GM21786 (cell line): ENCODE data around the gene GLT6D1.
"Not testable (repeated sequence)": the region's sequence is repeated elsewhere in the genome, so short reads cannot be mapped to it uniquely, and the experiment has no call there.

ENCODE experiments used
- ATAC-seq: cut with Tn5 transposase; IDR thresholded peaks from one replicate; pipeline ENCODE4 v1.9.1; 2021; ENCODE audit not compliant: unreplicated experiment

The GLT6D1 gene

DNA sequence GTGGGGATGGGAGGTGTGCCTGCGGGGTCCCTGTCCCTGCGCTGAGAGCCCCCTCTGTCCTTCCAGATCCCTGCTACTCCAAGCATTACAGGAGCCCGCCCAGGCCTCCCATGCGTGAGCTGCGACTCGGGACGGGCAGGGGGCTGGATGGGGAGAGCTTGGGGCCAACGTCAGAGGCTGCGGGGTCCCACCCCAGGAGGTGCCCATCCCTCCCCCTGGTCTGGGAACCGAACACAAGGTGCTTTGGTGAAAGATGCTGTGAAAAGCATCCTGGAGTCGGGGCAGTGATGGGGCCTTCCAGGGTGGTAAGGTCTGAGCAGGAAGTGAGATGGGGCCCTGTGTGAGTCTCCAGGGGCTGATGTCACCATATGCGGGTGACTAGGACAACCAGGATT, 26.5 kb upstream of the GLT6D1 start:
- ATAC-seq: no peak

DNA sequence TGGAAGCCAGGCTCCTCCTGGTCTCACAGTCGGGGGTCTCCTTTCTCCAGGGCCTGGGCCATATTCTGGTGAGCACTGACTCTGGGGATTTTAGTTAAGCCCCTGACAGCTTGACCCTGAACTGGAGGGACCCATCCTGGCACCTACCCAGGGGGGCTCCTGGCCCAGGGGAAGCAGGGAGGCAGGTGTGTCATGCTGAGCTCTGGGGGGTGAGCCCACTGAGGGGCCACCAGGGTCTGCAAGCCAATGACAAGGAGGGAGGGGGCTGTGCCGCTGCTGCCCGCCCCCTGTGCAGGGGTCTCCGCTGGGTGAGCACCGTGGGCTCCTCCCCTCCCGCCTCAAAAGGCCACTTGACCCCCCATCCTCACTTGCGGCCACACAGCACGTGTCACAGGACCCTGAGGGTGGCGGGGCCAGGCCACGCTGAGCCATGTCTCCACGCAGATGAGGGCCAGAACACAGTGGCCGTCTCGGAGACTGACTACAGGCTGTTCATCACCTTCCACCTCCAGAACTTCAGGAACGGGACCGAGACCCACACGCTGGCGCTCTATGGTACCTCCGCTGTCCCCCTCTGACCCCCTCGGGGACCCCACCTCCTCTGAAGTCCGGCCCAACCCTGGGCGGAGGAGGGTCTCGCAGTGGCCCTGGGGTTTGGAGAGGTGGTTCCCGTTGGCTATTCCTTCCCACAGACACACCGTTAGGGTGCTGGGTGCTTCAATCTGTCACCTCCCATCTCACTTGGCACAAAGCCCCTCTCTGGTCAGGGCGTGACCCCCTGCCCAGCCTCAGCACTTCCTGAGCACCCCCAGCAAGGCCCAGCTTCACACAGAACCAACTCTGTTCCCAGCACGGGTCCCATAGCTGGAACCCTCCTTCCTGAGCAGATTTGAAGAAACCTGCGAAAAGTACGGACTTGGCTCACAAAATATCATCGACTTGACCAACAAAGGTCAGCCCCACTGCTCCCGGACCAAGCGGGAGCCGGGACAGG, 25.8 kb upstream of the GLT6D1 start:
- no peak for ATAC-seq

- no peak for ATAC-seq
Measured at GRCh38 chr9:135664266-135664665, 24.9 kb upstream of the GLT6D1 start.

GRCh38 chr9:135663857-135664256, 24.5 kb upstream of the GLT6D1 start:
- no peak for ATAC-seq

DNA sequence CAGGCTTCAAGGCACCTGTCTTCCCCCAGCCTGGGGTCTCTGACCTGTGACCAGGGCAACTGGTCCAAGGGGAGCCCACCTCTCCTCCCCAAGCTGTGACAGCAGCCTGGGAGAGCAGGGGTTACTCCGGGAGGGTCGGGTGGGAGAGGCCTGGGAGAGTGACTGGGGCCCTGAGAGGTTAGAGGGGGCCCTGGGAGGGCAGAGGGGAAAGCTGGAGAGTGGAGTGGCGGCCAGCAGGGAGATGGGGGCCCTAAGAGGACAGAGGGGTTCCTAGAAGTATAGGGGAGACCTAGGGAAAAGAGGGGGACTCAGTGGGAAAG, 24.1 kb upstream of the GLT6D1 start:
- no peak for ATAC-seq

GRCh38 chr9:135662758-135663450, 23.6 kb upstream of the GLT6D1 start, which contains the start of gene LCN9:
Gene LCN9 (plus strand): TSS chr9:135663309. CDS start chr9:135663322, 13 bp downstream.
- ATAC-seq: no peak

DNA sequence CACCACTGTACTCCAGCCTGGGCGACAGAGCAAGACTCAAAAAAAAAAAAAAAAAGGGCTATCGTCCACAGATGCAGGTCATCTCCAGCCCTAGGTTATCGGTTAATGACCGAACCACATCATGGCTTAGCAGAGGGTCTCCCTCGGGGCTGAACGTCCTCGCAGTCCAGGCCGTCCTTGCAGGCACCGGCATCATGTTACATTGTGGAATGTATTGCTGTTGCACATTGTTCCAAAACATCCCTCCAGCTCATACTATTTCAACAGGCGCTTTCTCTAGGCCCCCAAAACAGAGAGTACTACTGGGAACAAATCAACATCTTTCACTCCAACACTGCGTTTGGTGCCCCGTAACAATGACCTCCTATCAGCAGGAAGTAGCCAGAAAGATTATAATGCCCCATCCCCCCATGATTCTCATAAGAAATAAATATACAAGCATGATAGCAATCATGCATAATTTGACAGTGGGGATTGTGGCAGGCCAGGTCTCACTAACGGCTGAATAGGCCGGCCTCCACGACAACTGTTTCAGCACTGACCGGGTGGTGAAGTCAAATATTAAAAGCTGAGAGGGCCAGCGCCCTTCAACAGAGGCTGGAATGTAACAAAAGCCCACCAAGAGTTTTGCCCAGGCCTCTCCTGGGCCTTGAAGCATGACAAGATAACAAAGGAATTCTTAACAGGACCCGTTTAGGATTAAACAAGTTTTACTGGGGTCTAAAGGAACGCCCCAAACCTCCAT, 22.6 kb upstream of the GLT6D1 start:
- no peak for ATAC-seq

DNA sequence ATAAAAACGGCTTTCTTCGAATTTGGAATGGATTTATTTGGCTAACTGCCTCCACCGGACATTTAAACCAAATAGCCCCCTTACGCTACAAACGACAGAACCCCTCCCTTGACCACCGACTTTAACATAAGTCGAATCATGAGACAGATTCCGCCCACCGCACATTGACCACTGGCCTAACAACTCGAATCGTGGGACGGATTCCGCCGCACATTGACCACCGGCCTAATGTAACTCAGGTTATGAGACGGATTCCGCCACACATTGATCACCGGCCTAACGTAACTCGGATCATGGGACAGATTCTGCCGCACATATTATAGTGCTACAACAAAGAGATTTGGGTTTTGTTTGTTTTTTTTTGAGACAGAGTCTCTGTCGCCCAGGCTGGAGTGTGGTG, 21.1 kb upstream of the GLT6D1 start:
- no peak for ATAC-seq

- no peak for ATAC-seq
Measured at GRCh38 chr9:135659252-135659651, 19.9 kb upstream of the GLT6D1 start.

DNA sequence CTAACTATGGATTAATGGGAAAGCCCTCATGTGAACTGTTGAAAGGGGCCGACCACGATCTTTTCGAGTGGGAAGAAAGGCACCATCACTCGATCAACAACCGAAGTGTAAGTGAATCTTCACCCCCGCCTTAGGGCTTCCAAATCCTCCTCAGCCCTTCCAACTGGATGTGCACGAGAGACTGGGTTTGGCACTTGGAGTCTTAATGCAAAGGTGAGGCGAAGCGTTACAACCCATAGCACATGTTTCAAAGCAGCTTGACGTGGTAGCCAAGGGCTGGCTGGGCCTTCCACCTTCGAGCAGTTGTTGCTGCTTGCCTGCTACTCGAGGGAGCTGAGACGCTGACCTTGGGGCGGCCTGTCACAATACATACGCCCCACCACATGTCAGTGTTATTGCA, 18.1 kb upstream of the GLT6D1 start:
- ATAC-seq: no peak

GRCh38 chr9:135655317-135655716, 16.0 kb upstream of the GLT6D1 start:
- ATAC-seq: no peak

GRCh38 chr9:135650408-135650807, 11.1 kb upstream of the GLT6D1 start:
- ATAC-seq: no peak

DNA sequence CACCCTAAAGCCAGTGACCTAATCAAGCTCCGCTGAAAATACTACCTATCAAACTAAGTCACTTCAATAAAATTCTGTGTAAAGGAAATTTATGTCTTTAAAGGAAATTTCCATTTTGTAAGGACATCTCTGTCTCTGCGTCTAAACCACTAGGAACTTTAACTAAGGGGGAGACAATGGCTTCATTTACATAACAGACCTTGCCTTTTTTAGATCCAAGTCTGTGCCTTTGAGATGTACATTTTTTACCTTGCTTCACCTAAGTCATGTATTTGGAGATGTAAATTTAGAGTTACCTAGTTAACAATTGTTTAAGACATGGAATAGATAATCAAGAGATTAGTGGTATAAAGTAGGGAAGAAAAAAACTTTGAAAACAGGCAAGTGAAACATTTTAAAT, 10.2 kb upstream of the GLT6D1 start:
- ATAC-seq: no peak

GRCh38 chr9:135648494-135649410, 9.4 kb upstream of the GLT6D1 start:
- ATAC-seq: no peak

GRCh38 chr9:135647884-135648283, 8.5 kb upstream of the GLT6D1 start:
- no peak for ATAC-seq

DNA sequence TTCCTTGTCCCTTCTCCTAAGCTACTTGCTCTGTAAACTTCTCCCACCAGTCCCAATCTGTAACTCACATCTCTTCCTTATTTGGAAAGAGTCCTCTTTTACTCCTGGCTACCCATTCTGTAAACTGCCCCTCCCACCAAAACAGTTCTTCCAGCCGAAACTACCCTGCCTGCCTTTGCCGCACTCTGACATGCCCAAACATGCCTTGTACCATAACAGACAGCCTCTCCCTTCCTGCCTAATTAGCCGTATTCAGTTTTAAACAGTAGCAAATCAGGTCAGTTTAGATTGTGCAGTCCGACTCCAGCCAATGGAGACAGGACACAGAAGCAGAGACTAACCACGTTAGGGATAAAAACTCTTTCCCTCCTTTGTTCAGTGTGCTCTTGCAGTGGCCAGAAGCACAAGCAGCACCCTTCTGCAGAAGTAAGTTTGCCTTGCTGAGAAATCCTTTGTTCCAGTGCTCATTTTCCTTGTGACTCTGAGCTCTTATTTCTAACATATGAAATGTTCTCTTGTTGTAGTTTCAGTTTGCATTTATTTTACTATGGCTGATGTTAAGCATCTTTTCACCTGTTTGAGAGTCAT, 5.4 kb upstream of the GLT6D1 start:
- ATAC-seq: no peak

- no peak for ATAC-seq
Measured at GRCh38 chr9:135641745-135642144, 2.4 kb upstream of the GLT6D1 start.

DNA sequence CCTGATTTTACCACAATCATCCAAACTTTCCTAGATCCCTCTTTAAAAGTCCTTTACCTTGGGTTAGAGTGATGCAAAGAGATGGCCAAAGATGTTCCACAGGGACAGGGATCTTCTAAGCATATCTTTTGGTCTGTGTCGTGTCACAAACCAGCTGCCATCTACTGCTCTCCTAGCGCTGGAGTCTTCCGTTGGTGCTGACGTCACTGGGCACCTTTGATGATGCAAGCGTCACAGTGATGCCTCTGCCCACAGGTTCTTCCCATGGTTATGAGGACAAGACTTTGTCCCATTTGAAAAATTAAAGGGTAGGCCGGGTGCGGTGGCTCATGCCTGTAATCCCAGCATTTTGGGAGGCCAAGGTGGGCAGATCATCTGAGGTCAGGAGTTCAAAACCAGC, 1.7 kb upstream of the GLT6D1 start:
- no peak for ATAC-seq

GRCh38 chr9:135636930-135637530, 2.3 kb downstream of the GLT6D1 start:
- not testable (repeated sequence) for ATAC-seq

DNA sequence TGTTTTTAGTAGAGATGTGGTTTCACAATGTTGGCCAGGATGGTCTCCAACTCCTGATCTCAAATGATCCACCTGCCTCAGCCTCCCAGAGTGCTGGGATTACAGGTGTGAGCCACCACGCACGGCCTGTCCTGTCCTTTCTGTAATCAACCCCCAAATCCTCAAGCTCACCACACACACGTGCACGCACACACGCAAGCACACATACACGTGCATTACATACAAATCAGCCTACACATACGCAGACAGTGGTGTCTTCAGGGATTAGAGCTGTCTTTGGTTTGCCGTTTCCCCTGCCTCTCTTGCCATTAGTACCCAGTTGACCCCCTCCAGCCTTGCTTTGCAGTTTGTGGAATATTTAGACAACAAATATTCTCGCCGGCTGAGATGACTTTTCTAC, 6.5 kb downstream of the GLT6D1 start:
- no peak for ATAC-seq
